GM12865 (cell line): ENCODE results near the gene RNU6-1.

Experiments used
- DNase-seq: peaks from one replicate; pipeline ENCODE4 v3.0.0; 2010; ENCODE audit warnings: low read depth
- H3K4me3 ChIP-seq: 2 replicates; pipeline ENCODE4 v1.5.1; 2011; ENCODE audit warnings: mild to moderate bottlenecking, low read depth, low read length, control low read depth
- TF ChIP-seq, protein P1 (sequence below): IDR thresholded peaks from 2 replicates; pipeline ENCODE4 v1.5.1; 2011; ENCODE audit warnings: low read length, control low read depth, low read depth, inconsistent platforms; ENCODE audit not compliant: insufficient read depth; ENCODE audit errors: missing control alignments

Gene RNU6-1

DNA sequence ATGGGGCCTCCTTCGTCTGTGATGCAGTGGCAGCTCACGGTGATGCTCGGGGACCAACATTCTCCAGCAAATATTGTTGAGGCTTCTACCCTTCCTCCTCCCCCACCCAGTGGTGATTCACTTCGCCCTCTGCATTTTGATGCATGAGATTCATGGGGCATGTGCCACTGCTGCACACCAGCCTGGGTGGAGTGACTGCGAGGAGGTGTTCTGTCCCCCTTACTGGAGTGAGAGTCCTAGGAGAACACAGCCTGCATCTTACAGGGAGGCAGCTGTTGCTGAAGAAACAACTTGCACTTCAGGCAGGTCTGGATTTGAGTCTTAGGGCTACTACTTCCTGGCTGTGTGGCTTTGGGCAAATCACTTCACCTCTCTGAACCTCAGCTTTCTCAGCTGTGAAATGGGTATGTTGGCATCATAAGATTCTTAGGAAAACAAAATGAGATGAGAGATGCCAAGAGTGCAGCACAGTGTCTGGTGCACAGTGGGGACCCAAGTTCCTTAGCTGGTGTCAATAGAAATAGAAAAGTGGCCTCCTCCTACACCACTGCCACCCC is 24.7 kb downstream of the RNU6-1 start:
- H3K4me3 ChIP-seq: no peak overlapping the region
- TF ChIP-seq, protein P1, sequence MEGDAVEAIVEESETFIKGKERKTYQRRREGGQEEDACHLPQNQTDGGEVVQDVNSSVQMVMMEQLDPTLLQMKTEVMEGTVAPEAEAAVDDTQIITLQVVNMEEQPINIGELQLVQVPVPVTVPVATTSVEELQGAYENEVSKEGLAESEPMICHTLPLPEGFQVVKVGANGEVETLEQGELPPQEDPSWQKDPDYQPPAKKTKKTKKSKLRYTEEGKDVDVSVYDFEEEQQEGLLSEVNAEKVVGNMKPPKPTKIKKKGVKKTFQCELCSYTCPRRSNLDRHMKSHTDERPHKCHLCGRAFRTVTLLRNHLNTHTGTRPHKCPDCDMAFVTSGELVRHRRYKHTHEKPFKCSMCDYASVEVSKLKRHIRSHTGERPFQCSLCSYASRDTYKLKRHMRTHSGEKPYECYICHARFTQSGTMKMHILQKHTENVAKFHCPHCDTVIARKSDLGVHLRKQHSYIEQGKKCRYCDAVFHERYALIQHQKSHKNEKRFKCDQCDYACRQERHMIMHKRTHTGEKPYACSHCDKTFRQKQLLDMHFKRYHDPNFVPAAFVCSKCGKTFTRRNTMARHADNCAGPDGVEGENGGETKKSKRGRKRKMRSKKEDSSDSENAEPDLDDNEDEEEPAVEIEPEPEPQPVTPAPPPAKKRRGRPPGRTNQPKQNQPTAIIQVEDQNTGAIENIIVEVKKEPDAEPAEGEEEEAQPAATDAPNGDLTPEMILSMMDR: no peak
- no peak for DNase-seq

DNA sequence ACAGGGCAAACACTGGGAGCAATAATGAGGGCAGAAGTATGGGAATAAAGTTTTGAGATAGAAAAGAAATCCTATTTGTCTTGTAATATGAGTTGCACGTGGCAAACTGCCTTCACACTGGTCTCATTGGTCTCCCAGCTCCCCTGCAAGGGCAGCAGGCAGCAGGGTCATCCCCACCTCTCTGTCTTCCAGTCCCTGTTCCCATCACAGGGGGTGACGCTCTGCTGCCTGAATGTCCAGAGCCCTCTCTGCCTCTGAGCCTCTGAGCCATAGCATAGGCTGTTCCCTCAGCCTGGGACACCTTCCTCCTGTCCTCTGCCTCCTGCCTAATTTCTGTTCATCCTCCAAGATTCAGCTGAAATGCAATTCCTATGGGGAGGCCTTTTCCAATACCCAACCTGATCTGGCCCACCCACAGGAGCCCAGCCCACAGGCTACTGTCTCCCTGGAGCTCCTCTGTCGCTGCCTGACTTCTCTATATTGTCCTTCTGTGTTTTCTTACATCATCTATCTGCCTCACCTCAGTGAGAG is 26.7 kb downstream of the RNU6-1 start:
- no peak overlapping the region for H3K4me3 ChIP-seq
- no peak for DNase-seq
- TF ChIP-seq, protein P1: no peak

DNA sequence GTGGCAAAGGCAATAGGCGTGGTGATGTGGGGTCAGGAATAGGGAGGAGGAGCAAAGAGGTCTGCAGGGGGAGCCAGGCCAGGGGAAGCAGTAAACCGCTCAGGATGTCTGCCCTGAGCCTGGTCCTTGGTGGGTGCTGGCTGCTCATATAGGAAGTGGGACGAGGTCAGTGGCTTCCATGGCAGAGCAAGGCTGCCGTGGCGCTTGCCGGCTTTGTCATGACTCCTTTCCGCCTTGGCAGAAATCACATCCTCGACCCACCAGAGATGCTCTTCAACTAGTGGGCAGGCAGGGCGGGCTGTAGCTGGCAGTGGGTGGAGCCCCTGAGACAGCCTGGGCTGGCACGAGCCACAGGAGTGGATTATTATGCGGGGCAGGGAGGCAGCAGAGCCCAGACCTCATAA is 27.6 kb downstream of the RNU6-1 start:
- TF ChIP-seq, protein P1: no peak
- no peak overlapping the region for H3K4me3 ChIP-seq
- no peak for DNase-seq

DNA sequence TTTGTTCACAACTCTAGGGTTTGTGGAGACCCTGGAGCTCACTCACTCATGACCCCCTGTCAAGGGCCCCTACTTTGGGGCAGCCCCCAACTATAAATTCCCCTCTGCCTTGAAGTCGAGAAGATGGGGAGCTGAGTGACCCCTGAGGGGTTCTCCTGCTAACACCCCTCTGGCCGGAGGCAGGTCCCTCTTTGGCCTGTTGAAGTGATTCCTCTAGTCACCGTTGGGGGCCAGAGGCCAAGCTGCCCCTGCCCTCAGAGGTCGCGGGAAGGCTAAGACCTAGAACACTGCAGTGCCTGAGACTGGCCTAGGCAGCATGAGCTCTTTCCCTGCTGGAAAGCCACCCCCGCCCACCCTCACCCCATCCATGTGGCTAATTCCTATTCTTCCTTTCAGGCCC is 30.0 kb downstream of the RNU6-1 start:
- no peak for DNase-seq
- H3K4me3 ChIP-seq: no peak overlapping the region
- TF ChIP-seq, protein P1: no peak

DNA sequence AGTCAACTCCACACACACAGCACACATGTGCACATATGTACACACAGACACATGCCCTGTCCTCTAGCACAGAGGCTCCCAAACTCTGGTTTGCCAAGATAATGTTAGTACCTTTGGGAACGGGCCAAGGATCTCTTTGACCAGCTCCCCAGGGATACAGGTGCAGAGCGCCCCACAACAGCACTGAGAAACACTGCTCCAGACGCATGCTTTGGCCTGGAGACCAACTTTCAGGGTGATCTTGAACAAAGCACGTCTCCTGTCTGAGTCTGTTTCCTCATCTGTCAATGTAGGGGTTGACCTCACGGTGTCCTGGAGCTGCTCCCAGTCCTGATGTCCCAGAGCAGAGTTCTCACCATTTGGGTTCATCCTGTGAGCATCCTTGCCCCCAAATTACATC is 30.4 kb downstream of the RNU6-1 start:
- TF ChIP-seq, protein P1: no peak
- DNase-seq: no peak
- no peak overlapping the region for H3K4me3 ChIP-seq

DNA sequence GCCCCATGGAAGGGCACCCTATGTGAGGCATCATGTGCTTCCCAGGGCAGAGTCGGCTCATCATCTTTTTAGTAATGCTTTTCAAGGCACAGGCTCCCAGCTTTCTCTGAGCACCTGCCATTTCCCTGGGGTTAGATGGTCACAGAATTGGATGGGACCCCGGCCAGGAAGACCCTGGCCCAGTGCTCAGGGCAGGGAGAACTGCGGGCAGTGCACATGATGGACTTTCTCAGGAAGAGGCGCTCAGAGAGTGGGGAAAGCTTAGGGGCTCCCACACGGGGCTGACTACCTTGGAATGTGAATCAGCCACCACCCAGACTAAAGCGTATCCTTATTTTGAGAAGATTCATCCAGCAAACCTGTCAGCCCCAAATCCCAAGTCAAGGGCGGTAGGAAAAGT is 31.0 kb downstream of the RNU6-1 start:
- no peak for DNase-seq
- H3K4me3 ChIP-seq: no peak overlapping the region
- TF ChIP-seq, protein P1: no peak

DNA sequence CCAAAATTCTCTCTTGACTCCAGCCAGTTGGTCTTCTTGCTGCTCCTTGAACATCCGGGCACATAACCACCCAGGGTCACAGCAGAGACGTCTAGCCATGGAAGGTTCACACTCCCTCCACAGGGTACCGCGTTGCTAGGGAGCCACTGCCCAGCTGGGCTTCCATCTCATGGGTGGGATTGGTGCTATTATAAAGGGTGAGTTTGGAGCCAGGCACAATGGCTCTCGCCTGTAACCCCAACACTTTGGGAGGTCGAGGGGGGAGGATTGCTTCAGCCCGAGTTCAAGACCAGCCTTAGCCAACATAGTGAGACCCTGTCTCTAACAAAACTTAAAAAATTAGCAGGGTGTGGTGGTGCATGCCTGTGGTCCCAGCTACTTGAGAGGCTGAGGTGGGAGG is 32.0 kb downstream of the RNU6-1 start:
- DNase-seq: no peak
- TF ChIP-seq, protein P1: no peak
- no peak overlapping the region for H3K4me3 ChIP-seq
